ENCODE results near the gene SDK1.

SDK1 gene

DNA sequence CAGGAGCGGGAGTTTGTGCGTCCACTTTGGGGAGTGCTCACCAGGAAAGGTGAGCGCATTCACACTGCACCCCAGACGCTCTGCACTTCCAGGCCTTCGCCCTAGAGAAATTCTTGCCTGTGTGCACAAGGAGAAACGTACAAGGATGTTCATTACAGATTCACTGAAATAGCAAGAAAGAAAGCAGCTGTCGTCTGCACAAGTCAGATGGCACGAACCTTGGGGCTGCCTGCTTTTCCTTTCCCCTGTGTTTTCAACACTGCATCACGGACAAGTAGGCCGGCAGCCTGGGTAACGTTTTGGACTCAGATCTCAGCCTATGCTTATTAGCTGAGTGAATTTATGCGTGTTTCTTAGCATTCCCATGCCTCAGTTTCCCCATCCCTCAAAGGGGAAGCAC, 834.2 kb downstream of the SDK1 start:
- ATAC-seq (no peak), DNase-seq (no peak)

DNA sequence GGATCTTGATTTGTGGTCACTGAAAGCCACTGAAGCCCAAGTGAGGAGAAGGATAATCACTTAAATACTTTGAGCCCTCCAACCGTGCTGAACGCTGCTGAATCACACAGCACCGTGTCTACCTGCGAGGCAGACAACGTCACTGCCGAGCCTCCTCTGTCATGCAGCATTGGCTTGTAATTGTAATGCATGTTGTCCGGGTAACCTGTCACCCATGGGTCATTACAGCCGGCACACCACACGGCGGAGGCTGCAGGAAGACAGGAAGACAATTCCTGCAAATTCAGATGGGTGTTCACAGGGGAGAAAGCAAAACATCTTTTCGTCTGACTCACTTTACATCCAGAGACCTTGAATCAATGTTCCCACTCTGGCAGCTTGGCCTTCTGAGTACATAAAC, 835.0 kb downstream of the SDK1 start:
- DNase-seq (no peak), ATAC-seq (no peak)

DNA sequence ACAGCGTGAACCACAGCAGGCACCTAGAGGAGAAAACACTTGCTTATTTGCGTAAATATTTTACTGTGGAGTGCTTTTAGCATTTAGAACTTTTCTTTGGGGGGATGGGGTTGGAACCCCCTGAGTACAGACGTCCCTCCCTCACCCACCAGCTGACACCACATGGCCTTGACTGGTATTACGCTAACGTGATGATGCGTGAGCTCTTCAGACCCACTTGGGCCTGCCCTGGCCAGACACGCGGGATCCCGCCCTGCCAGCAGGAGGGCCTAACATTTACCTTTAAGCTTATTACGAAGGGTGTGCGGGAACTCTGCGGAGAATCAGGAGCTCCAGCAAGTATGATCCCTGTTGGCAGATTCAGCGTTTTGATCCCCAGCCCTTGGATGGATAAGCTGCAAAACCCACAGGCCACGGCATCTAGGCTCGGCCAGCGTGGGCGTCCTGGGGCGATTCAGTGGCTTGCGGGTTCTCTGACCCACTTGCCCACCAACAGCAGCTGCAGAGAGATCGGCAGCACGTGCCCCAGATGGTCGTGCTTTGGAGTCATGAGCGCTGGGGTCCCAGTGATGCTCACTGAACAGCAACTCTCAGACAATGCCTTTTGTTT, 835.6 kb downstream of the SDK1 start:
- ATAC-seq (no peak), DNase-seq (no peak)

DNA sequence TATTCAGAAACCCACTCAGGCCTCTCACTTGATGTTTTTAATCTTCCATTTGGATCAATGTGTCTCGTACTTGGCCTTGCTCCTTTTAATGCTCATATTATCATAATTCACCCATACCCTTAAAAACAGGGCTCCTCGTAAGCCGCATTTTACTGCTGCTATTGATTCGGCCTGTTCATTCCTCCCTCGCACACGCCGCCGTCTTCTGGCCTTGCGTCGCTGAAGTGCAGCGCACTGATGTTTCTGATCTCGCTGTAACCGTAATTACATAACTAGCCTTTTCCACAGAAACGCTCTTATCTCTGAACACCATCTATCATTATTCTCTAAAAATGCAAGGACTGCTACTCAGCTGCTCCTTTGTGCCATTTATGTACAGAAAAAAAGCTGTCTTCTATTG, 836.5 kb downstream of the SDK1 start:
- no peak for ATAC-seq
- DNase-seq = no peak

DNA sequence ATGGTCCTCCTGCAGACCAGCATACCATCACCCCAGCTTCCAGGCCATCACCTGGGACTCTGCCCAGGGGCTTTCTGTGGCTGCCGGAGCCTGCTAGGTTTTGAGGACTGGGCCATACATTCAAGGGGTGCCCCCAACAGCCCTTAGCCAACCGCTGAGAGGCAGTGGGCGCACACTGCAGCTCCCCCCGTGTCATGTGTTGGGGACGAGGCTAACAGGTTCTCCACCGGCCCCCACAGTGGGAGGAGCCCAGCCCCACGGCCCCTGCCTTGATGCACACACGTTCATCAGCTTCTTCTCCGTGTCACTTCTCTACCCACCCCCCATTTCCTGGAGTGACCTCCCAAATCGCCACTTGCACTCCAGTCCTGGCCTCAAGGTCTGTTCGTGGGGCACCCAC, 837.8 kb downstream of the SDK1 start:
- DNase-seq (no peak), ATAC-seq (no peak)

DNA sequence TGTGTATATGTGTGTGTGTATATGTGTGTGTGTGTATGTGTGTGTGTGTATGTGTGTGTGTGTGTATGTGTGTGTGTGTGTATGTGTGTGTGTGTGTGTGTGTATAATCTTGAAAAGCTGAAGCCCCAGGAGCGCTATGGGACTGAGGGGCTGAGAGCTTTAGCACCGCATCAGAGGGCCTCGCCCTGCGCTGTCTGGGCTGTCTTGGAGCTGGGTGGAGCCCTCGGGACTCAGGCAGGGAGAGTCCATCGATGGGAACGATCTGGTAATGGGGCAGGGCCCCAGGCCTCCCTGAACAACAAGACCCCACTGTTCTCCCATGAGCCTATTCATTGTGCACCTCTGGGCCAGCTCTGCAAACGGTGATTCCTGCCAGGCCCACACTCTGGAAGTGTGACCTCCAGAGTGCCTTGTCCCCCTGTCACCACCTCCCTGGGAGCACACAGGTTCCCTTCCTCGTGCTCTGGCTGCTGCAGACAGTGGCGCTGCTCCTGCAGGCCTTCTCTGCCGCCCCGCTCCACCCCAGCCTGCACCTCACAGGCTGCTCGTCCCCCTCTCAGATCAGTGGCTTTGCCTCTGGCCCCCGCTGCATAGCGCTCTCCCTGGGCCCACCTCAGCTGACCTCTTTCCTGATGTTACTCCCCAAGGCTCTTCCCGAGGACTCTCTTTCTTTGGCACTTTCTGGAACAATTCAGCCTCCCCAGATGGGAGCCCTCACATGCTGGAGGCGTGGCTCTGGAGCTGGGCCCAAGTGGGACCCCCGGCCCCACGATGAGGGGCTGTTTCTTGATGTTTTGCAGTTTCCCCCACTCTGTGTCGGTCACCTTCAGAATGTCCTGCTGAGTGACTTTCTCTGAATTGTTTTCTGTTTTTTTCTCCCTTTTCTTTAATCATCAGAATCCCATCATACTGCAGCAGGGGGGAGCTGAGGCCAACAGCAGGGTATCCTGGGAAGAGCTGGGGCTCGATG, 838.9 kb downstream of the SDK1 start:
- ATAC-seq (no peak), DNase-seq (no peak)

DNA sequence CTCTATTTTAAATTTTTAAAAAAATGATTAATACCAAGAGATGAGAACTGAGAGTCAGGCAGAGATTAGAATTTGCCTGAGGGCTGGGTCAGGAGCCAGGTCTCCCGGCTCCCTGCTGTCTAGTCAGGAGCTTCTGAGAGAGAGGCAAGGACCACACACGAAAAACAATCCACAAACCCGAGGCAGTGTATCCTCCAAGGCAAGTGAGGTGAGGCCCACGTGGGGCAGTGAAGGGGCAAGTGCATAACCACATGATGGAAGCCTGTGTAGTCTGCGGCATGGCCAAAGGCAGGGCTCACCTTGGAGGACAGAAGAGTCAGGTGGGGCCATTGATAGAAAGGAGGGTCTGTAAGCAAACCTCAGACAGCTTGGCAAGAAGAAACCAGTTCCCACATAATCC, 839.9 kb downstream of the SDK1 start:
- ATAC-seq = no peak
- no peak for DNase-seq

DNA sequence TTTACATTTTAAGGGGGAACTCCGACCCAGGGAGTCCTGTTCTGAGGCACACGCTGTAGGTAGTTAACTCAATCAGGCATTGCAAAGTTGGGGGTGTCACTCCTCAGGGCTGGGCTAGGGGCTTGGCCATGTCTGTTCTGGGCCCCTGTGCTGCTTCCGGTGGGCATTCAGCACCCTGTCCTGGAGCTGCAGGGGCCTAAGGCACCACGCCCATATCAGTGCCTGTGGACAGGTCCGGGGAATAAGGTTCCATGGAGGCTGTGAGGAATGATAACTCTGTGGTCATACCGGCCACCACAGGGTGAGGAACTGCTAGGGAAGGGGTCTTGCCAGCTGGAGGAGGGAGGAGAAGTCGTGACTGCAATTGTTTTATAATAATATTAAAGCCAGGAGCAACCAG, 842.0 kb downstream of the SDK1 start:
- DNase-seq = no peak
- ATAC-seq = no peak

DNA sequence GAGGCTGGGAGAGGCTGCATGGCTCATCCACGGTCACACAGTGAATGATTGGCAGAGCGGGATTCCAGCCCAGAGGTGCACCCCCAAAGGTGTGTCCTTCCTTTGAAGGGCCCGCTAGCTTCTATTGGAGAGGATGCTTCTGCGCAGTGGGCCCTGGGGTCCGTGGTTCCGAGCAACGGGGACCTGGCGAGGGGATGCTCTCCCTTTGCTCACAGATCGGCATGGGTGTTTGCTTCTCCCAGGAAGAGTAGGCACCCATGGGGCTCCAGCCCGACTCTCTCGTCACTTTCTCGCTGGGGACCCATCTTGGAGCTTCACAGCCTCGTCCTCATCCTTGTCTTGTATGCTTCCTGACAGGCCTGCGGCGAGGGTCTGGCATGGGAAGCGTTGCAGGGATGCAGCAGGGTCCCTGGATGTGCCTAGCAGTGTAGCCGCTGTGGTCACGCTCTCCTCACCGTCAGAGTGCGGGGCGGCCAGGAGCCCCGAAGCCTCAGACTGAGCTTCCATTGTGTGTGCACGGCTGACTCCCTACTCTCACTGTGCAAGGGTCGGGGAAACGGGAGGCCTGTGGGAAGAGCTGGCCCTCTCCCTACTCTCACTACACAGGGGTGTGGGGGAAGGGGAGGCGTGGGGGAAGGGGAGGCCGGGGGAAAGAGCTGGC, 842.6 kb downstream of the SDK1 start:
- ATAC-seq (no peak), DNase-seq (no peak)

DNA sequence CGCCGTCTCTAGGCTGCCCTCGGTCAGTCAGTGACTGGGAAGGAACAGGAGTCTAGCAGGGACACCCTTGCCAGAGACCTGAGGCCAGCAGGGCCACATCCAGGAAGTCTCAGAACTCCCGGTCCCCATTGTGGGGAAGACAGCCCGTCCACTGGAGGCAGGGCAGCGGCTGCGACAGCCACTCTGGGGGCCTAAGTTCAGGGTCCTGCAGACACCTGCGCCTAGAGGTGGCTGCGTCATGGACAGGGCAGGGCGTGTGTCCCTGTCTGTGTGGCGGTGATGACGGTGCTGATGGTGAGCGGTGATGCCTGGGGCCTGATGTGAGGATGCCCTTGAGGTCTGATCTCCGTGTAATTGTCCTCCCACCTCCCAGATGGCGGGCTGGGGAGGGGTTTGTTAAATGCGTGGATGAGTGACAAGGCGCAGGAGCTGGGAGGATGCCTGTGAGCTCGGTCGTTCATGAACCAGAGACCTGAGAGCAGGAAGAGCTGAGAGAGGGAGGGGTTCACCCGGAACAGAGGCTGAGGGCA, 843.2 kb downstream of the SDK1 start:
- DNase-seq (no peak), ATAC-seq (no peak)

DNA sequence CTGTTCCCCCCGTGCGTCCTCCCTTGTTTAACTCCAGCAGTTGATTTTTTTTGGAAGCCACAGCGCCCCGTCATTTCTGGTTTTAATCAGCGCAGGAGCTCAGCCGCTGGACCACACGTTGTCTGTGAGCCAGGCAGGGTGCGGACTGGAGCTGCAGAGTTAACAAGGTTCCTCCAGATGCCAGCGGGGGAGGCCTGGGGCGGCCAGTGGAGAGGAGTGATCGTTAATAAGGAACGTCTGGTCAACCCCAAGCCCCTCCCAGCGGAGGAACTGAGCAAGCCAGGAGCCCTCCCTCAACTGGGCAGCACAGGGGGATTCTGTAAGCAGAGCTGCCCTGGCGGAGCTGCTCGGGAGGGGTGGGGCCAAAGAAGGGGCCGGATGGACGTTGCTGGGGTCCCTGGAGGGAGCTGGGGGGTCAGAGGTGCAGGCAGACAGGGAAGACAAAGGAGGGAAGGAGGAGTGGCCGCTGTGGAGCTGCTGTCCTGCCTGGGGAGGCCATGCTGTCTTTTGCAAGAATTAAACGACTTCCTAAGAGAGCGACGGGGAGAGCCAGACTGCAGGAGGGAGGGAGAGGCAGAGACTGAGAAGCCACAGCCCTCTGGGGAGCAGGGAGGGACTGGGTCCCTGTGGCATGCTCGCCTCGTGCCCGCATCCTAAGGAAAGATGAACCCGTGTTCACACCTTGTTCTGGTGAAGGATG, 843.9 kb downstream of the SDK1 start:
- DNase-seq = no peak
- ATAC-seq = no peak

DNA sequence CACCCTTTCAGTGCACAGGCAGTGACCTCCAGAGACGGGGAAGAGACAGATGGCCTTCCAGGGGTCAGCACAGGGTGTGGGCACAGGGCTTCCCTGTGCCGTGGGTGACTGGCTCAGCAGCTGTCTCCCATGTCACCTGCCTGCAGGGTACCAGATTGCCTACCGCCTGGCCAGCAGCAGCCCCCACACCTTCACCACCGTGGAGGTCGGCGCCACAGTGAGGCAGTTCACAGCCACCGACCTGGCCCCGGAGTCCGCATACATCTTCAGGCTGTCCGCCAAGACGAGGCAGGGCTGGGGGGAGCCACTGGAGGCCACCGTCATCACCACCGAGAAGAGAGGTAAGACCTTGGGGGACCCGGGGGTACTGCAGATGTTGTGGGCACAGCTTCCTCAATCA, 844.5 kb downstream of the SDK1 start:
- no peak for ATAC-seq
- no peak for DNase-seq

DNA sequence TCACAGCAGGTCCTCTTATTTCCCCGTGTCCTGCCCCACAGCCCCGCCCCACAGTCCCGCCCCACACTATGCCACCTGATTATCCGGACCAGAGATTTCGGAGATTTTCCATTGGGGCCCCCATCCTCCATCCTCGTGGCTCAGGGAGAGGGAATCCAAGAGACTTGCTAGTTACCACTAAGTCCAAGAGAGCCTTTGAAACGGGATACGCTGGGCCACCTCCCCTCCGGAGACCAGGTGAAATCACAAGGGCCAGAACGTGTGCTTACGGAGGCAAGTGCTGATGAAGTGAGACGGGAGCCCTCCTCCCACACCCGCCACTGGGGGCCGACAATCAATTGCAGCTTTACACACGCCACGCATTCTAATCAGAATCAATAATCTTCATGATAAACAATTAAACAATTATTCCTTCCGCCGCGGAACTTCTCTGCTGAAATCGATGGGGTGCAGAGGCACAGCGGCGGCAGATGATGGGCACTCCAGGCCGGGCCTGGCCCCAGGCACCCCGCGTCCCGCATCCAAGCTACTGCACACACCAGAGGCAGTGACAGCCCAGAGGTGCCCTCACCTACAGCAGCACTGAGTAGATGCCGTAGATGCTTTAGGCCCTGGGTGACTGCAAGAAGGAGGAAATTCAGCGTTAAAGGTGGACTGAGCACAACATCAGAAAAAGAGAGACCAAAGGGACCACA, 847.0 kb downstream of the SDK1 start:
- ATAC-seq (no peak), DNase-seq (no peak)

DNA sequence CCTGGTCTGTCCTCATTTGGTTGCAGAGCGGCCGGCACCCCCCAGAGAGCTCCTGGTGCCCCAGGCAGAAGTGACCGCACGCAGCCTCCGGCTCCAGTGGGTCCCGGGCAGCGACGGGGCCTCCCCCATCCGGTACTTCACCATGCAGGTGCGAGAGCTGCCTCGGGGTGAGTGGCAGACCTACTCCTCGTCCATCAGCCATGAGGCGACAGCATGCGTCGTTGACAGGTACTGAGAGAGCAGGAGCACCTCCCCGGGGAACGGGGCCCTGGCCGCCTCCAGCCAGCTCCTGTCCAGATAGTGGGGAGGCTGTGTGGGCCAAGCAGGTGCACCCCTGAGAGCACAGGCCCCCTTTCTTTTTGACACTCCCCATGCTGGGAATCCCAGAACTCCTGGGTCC, 848.2 kb downstream of the SDK1 start:
- no peak for DNase-seq
- no peak for ATAC-seq

DNA sequence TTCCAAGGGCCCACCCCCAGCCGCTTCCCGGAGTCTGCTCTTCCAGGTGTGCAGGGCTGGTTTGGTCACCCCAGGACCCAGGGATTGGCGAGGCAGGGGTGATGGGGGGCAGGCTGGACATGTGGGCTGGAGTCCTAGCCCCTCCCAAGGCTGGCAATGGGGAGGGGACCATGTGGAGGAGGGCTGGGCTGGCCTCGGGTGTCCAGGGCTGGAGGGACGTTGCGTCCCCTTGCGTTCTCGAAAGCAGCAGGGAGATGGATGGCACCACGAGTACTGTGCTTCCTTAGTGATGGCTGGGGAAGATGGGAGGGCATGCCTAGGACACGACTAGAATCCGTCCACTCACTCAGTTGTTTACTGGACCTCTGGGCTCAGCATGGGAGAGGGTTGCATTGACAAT, 848.6 kb downstream of the SDK1 start:
- DNase-seq = no peak
- no peak for ATAC-seq

DNA sequence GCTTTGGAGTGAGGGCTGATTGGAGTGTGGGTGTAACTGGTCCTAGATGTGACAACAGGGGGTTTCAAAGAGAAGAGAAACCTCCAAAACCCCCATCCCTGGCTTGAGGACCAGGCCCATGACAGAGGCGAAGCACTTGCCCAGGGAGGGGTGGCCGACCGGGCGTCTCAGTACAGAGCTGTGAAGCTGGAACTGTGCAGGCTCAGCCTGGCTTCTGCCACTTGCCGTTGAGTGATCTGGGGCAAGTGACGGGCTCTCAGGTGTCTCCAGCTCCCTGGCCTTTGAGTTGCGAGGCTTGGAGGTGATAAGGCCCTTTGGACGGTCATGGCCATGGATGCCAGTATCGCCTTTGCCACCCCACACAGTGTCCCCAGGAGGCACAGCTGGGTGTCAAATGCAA, 849.7 kb downstream of the SDK1 start:
- DNase-seq (no peak), ATAC-seq (no peak)

DNA sequence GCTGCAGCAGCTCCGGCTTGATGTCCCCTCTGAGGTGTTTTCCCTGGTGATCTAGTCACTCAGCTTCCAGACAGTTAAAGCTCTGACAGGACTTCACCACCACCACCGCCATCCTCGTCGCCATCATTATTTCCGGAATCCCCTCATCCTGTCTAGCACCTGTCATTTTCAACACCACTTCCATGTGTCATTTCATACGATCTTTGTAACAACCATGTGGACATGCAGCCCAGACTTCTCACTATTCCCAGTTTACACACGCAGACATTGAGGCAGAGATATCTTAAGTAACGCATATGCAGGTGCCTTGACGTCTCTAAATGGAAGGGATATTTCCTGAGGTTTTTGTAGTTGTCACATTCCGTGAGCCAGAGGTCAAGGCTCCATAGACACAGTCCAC, 850.5 kb downstream of the SDK1 start:
- ATAC-seq (no peak), DNase-seq (no peak)

DNA sequence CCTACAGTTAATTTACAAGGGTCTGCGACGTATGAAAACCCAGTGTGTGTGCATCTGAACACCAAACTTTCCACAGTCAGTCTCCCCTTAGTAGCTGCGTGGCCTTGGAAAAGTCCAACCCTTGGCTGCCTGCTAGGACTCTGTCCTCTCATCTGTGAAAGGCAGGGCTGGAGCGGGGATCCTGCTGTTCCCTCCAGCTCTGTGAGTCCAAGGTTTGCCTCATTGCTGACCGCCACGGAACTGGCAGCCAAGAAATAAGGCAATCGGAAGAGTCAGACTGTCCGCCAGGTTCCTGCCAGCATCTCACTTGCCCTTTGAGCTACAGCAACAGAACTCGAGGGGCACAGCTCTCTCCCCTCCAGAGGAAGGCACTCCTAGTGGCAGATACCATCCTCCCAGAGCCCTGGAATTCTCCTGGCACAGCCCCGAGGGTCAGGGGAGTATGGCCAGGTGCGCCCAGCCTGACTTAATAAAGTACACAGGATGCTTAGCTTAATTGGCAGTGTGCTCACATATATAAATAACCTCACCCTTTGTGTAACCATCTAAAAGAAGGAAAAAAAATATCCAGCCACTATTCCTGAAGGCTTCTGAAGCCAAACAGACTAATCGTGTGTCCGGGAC, 851.0 kb downstream of the SDK1 start:
- no peak for ATAC-seq

DNA sequence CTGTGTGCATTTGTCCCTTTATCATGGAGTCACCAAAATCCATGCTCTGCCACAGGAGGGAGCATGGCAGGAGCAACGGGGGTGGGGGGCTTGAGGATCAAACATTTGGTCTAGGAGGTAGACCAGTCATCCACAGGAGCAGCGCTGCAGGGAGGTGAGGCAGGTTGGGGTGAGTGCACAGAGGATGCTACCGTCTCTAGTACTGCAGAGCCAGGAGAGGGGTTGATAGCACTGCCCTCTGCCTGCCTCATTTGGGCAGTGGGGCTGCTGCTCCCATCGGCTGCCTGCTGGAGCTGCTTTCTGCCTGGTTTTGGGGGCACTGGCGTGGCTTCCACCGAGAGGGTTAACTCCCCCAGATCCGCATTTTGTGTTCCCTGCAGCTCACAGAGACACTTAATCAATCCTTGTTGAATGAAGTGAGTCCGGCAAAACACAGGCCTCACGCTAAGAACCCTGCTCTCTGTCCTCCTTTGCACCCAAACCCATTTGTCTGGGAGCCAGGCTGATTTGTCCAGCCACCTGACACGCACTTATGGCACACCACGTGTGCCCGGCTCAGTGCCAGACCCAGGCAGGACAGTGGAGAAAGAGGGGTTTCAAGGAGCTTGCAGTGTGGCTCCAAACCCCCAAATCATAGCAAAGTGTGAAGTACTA, 854.0 kb downstream of the SDK1 start:
- ATAC-seq = no peak
- no peak for DNase-seq

More for the DNA sequence above, 851.0 kb downstream of the SDK1 start:
- DNase-seq = no peak

DNA sequence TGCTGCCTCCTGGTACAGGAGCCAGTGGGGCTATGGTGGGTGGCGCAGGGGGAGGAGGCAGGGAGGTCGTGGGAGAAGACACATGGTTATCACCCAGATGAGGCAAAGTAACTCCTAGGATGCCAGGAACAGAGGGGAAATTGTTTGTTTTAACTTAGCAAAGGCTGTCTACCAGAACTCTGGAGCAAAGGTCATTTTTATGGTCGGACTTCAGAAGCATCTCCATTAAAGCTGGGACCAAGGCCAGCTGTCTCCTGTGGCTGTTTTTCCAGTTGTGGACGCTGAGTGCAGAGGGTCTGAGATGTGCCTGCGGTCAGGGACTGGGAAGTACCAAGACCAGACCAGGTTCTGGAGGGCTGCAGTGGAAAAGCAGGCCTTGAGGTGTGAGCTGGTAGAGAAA, 855.1 kb downstream of the SDK1 start:
- DNase-seq (no peak), ATAC-seq (no peak)

DNA sequence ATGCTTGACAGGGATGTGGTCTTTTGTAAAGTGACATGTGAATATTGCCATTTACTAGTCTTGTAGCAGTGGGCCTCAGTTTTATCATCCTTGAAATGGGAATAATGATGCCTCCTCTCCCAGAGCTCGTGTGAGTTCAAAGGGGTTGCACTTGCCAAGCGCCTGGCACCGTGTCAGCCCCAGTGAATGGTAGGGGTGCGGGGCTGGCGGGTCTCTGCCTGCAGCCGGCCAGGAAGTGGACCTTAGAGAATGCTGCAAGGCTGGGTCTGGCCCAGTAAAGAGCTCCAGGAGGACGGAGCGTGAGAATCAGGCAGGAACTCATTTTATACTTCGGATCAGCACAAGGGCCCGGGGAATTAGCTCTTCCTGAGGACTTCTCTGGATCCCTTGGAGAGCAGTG, 856.6 kb downstream of the SDK1 start:
- ATAC-seq = no peak
- DNase-seq = no peak

Measured in stimulated activated naive CD8-positive, alpha-beta T cell treated with anti-CD3 and anti-CD28 coated beads, Interleukin-15, Interleukin-2, amounts not matched to agents 100 U/mL and 50 U/mL, for 24 hours (primary cell).